ENCODE data around the gene CELSR1.

DNA sequence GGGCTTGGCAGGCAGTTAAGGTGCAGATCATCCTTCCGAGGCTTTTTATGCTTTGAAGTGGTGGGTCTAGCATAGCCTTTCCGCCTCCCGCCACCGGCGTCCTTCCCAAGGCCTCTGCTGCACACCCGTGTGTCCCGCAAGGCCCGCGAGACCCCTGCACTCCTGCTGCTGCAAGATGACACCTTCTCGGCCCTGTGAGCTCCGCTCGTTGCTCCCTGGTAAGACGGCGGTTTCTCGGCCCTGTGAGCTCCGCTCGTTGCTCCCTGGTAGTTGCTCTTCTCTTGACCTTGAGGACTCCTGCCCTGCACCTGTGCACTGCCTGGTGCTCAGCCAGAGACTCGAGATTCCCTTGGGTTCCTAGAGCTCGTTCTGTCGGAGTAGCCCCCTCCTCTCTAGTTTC lies 219.8 kb downstream of the CELSR1 start:
- TF ChIP-seq CTCF (IDR thresholded peaks at IDR 0.05; ENCODE audit: low read depth, low read length): no peak
- TF ChIP-seq EZH2phosphoT487 (IDR thresholded peaks at IDR 0.05; ENCODE audit: low read depth): no peak

Data from OCI-LY3 (cell line).